Measurements from ENCODE around the gene SHLD3. TPM values are rescaled to one million over a fixed set of nuclear protein-coding genes. Genes with fewer than 3 reads are reported as not detected.

Gene SHLD3
- total and polyA plus RNA-seq, 9 of the 15 experiments (the other 6 are each of a cell fraction or from before 2014, with no cell fraction given) = 3.0 to 14.5 (median 8.6) TPM

- TF ChIP-seq ZNF282 (CRISPR knock-in tag; IDR thresholded peaks at IDR 0.05) (no peak), KAT7 (CRISPR knock-in tag; IDR thresholded peaks at IDR 0.05; ENCODE audit: borderline replicate concordance) (no peak), SIX5 (IDR thresholded peaks at IDR 0.05; ENCODE audit: borderline replicate concordance in 1 of 2, insufficient read depth in 1 of 2, low read depth in 1 of 2, low read length in 2 of 2) (no peak), E2F8 (IDR thresholded peaks at IDR 0.05; ENCODE audit: low read depth, partially characterized antibody) (no peak), COPS2 (conservative IDR thresholded peaks at IDR 0.05) (no peak), HLTF (IDR thresholded peaks at IDR 0.05) (no peak), LCOR (CRISPR knock-in tag; IDR thresholded peaks at IDR 0.05) (0 out of 2 replicates have a peak, but pooled peaks have one; percentile 1), HNRNPL (IDR thresholded peaks at IDR 0.05; ENCODE audit: low read depth, low read length) (no peak), MAFK (IDR thresholded peaks at IDR 0.05; ENCODE audit: low read length) (no peak), SAFB (IDR thresholded peaks at IDR 0.05; ENCODE audit: borderline replicate concordance, low read depth, low read length) (no peak), ATF4 (CRISPR knock-in tag; IDR thresholded peaks at IDR 0.05) (no peak), RBM39 (optimal IDR thresholded peaks at IDR 0.05; ENCODE audit: low read depth, low read length) (no peak), THAP7 (CRISPR knock-in tag; IDR thresholded peaks at IDR 0.05) (no peak), CC2D1A (IDR thresholded peaks at IDR 0.05) (no peak), EWSR1 (IDR thresholded peaks at IDR 0.05; ENCODE audit: borderline replicate concordance, low read depth, partially characterized antibody) (no peak), FOXJ2 (tag; IDR thresholded peaks at IDR 0.05) (peak; percentile 65; the same call in 1 of the 2 replicates), TEAD1 (CRISPR knock-in tag; IDR thresholded peaks at IDR 0.05) (no peak), HDAC8 (tag; IDR thresholded peaks at IDR 0.05) (no peak), ILF3 (IDR thresholded peaks at IDR 0.05; ENCODE audit: borderline replicate concordance) (no peak), ZNF780A (CRISPR knock-in tag; IDR thresholded peaks at IDR 0.05) (no peak), ZNF512 (tag; IDR thresholded peaks at IDR 0.05) (no peak), MCM5 (IDR thresholded peaks at IDR 0.05; ENCODE audit: low read depth) (no peak), ETV5 (CRISPR knock-in tag; IDR thresholded peaks at IDR 0.05; ENCODE audit: low read depth) (no peak), MXI1 (IDR thresholded peaks at IDR 0.05; ENCODE audit: low read depth, low read length) (no peak), ZNF436 (CRISPR knock-in tag; IDR thresholded peaks at IDR 0.05) (no peak)
Observed at GRCh38 chr5:65624025-65624570, 729 bp upstream of the SHLD3 start, which contains the start of gene TRIM23 (continued).

Data from K562 (cell line).